Endothelial cell (in vitro differentiated cells): Measurements from ENCODE around the gene SYT12. TPM values are rescaled to one million over a fixed set of nuclear protein-coding genes. Genes with fewer than 3 reads are reported as not detected.

ENCODE experiments used
- DNase-seq: peaks from one replicate; pipeline ENCODE4 v3.0.0; 2021; ENCODE audit warnings: low spot score
- H3K27ac Mint-ChIP-seq: one replicate; pipeline ENCODE4 v1.8.0; 2021; ENCODE audit warnings: mixed read lengths, inconsistent platforms; ENCODE audit not compliant: unreplicated experiment
- H3K27me3 Mint-ChIP-seq: one replicate; pipeline ENCODE4 v1.8.0; 2021; ENCODE audit warnings: mild to moderate bottlenecking, moderate library complexity, mixed read lengths, inconsistent platforms; ENCODE audit not compliant: unreplicated experiment
- H3K36me3 Mint-ChIP-seq: one replicate; pipeline ENCODE4 v1.8.0; 2021; ENCODE audit warnings: mild to moderate bottlenecking, low read depth, mixed read lengths, inconsistent platforms; ENCODE audit not compliant: unreplicated experiment
- H3K4me1 Mint-ChIP-seq: one replicate; pipeline ENCODE4 v1.8.0; 2021; ENCODE audit warnings: mild to moderate bottlenecking, mixed read lengths, inconsistent platforms; ENCODE audit not compliant: unreplicated experiment
- H3K4me3 Mint-ChIP-seq: one replicate; pipeline ENCODE4 v1.8.0; 2021; ENCODE audit warnings: mild to moderate bottlenecking, mixed read lengths, inconsistent platforms; ENCODE audit not compliant: unreplicated experiment
- H3K9me3 Mint-ChIP-seq: one replicate; pipeline ENCODE4 v1.8.0; 2021; ENCODE audit warnings: mixed read lengths, inconsistent platforms; ENCODE audit not compliant: unreplicated experiment
- CTCF ChIP-seq: fragments of 200-600 bp; sonication (generic); IDR thresholded peaks from one replicate; pipeline ENCODE4 v1.5.0; 2021; ENCODE audit warnings: antibody characterized with exemption; ENCODE audit not compliant: unreplicated experiment
- total RNA-seq: library from RNA; stranded (reverse); fragmentation: NEBNext Ultra II Directional; extraction: Animal tissue kit (Norgen Biotek cat#: 25700); gene quantifications from one replicate; pipeline ENCODE4 v1.2.1, GENCODE V29; 2021; ENCODE audit not compliant: unreplicated experiment

SYT12 gene
- total RNA-seq, 1 donor from 2014 or later: 0.82 TPM

- TF ChIP-seq CTCF: no peak
- DNase-seq: no peak
- H3K4me3 Mint-ChIP-seq: no peak overlapping the region
- H3K36me3 Mint-ChIP-seq: no peaks in the 10 kb centered on the region
- H3K27ac Mint-ChIP-seq: no peak overlapping the region
- H3K9me3 Mint-ChIP-seq: no peaks in the 10 kb centered on the region
- no peaks in the 10 kb centered on the region for H3K4me1 Mint-ChIP-seq
- peaks cover 6% of the 10 kb centered on the region for H3K27me3 Mint-ChIP-seq
Observed at GRCh38 chr11:67033661-67034166, 10.8 kb downstream of the SYT12 start.

GRCh38 chr11:67034350-67034749 lies 11.4 kb downstream of the SYT12 start:
- no peak overlapping the region for H3K27ac Mint-ChIP-seq
- H3K36me3 Mint-ChIP-seq: no peaks in the 10 kb centered on the region
- H3K9me3 Mint-ChIP-seq: no peaks in the 10 kb centered on the region
- H3K27me3 Mint-ChIP-seq: peaks cover 6% of the 10 kb centered on the region
- DNase-seq: no peak
- H3K4me3 Mint-ChIP-seq: no peak overlapping the region
- H3K4me1 Mint-ChIP-seq: no peaks in the 10 kb centered on the region
- TF ChIP-seq CTCF: no peak

- H3K9me3 Mint-ChIP-seq: no peaks in the 10 kb centered on the region
- no peak for DNase-seq
- H3K4me3 Mint-ChIP-seq: no peak overlapping the region
- no peak for TF ChIP-seq CTCF
- H3K27me3 Mint-ChIP-seq: no peaks in the 10 kb centered on the region
- no peak overlapping the region for H3K27ac Mint-ChIP-seq
- peaks cover 6% of the 10 kb centered on the region for H3K36me3 Mint-ChIP-seq
- H3K4me1 Mint-ChIP-seq: no peaks in the 10 kb centered on the region
Observed at GRCh38 chr11:67040147-67040546, 17.2 kb downstream of the SYT12 start.

- Mint-ChIP-seq H3K27ac (no peak overlapping the region), H3K4me3 (no peak overlapping the region), H3K27me3 (no peaks in the 10 kb centered on the region), H3K9me3 (no peaks in the 10 kb centered on the region), H3K4me1 (no peaks in the 10 kb centered on the region), H3K36me3 (peaks cover 6% of the 10 kb centered on the region)
- TF ChIP-seq CTCF: no peak
- DNase-seq: no peak
Observed at GRCh38 chr11:67041602-67042001, 18.7 kb downstream of the SYT12 start.

- H3K36me3 Mint-ChIP-seq: peaks cover 6% of the 10 kb centered on the region
- peaks cover under 1% of the 10 kb centered on the region for H3K4me1 Mint-ChIP-seq
- H3K9me3 Mint-ChIP-seq: no peaks in the 10 kb centered on the region
- no peak overlapping the region for H3K4me3 Mint-ChIP-seq
- no peaks in the 10 kb centered on the region for H3K27me3 Mint-ChIP-seq
- no peak for TF ChIP-seq CTCF
- no peak for DNase-seq
- no peak overlapping the region for H3K27ac Mint-ChIP-seq
Observed at GRCh38 chr11:67043572-67044349, 20.8 kb downstream of the SYT12 start.
